Fibroblast of lung (primary cell): ENCODE data around the gene WDSUB1. TPM values are rescaled to one million over a fixed set of nuclear protein-coding genes. Genes with fewer than 3 reads are reported as not detected.

Experiments used
- DNase-seq, 2 donors: peaks; one replicate each; pipeline versions ENCODE4 v3.0.0 to v3.0.0-alpha.2; 2010; ENCODE audit warnings: low read depth in 2 of 2
- H2AFZ ChIP-seq: 2 replicates; pipeline ENCODE4 v1.5.1; 2012; ENCODE audit warnings: low read length, control low read depth, inconsistent platforms
- H3K27ac ChIP-seq: 2 replicates; pipeline ENCODE4 v1.5.1; 2011; ENCODE audit warnings: low read length, control low read depth; ENCODE audit not compliant: insufficient read depth
- H3K27me3 ChIP-seq: 2 replicates; pipeline ENCODE4 v1.5.1; 2011; ENCODE audit warnings: mild to moderate bottlenecking, low read length; ENCODE audit not compliant: control insufficient read depth, insufficient read depth
- H3K36me3 ChIP-seq: 2 replicates; pipeline ENCODE4 v1.5.1; 2011; ENCODE audit warnings: low read length; ENCODE audit not compliant: control insufficient read depth, insufficient read depth
- H3K4me1 ChIP-seq: 2 replicates; pipeline ENCODE4 v1.5.1; 2011; ENCODE audit warnings: low read length; ENCODE audit not compliant: control insufficient read depth, insufficient read depth; ENCODE audit errors: extremely low read depth
- H3K4me2 ChIP-seq: 2 replicates; pipeline ENCODE4 v1.5.1; 2011; ENCODE audit warnings: low read length, control low read depth; ENCODE audit not compliant: insufficient read depth; ENCODE audit errors: extremely low read depth
- H3K4me3 ChIP-seq, 4 experiments: fragments of 200-600 bp in 1 of 4; sonication (generic) in 1 of 4; replicated peaks in 1 of 4; 2 replicates each; pipeline ENCODE4 v1.5.1; 2011 to 2016; ENCODE audit warnings: low read length in 4 of 4, low read depth in 3 of 4, mild to moderate bottlenecking in 3 of 4, control low read depth in 2 of 4, inconsistent platforms in 1 of 4, mixed read lengths in 1 of 4; ENCODE audit not compliant: insufficient read depth in 1 of 4; ENCODE audit errors: control extremely low read depth in 1 of 4
- H3K79me2 ChIP-seq: 2 replicates; pipeline ENCODE4 v1.5.1; 2012; ENCODE audit warnings: mild to moderate bottlenecking, low read length, inconsistent platforms; ENCODE audit not compliant: control insufficient read depth, insufficient read depth
- H3K9ac ChIP-seq: 2 replicates; pipeline ENCODE4 v1.5.1; 2011; ENCODE audit warnings: mild to moderate bottlenecking, low read length, control low read depth; ENCODE audit not compliant: insufficient read depth
- H3K9me3 ChIP-seq: 2 replicates; pipeline ENCODE4 v1.5.1; 2012; ENCODE audit warnings: low read depth, low read length; ENCODE audit not compliant: control insufficient read depth, insufficient read depth
- H4K20me1 ChIP-seq: 2 replicates; pipeline ENCODE4 v1.5.1; 2011; ENCODE audit warnings: low read length; ENCODE audit not compliant: control insufficient read depth, insufficient read depth; ENCODE audit errors: extremely low read depth
- EZH2 ChIP-seq: IDR thresholded peaks from 2 replicates; pipeline ENCODE4 v1.5.1; 2012; ENCODE audit warnings: low read length, control low read depth, mild to moderate bottlenecking; ENCODE audit errors: missing control alignments
- polyA plus RNA-seq, 2 donors: library from polyadenylated mRNA; depleted of rRNA in 1 of 2; stranded (reverse) in 1 of 2; unstranded in 1 of 2; fragments of >200 nt; gene quantifications; 2 replicates each; pipeline ENCODE4 v1.2.1, GENCODE V29; 2011 to 2012; ENCODE audit warnings: missing spikeins in 1 of 2
- total RNA-seq: library from RNA; depleted of rRNA; stranded (reverse); fragments of >200 nt; gene quantifications from 2 replicates; pipeline ENCODE4 v1.2.1, GENCODE V29; 2014
- TF ChIP-seq, protein P1 (sequence below), 2 donors: IDR thresholded peaks in 1 of 2; conservative IDR thresholded peaks in 1 of 2; 1 replicate in 1 of 2; 2 replicates in 1 of 2; pipeline ENCODE4 v1.5.1; 2011 to 2012; ENCODE audit warnings: low read length in 2 of 2, control low read depth in 1 of 2, inconsistent platforms in 1 of 2, low read depth in 1 of 2, mild to moderate bottlenecking in 1 of 2

The WDSUB1 gene
- total and polyA plus RNA-seq, 2 donors (not counting 1 experiment from before 2014, with no cell fraction given), result 7.5 to 18.3 TPM

DNA sequence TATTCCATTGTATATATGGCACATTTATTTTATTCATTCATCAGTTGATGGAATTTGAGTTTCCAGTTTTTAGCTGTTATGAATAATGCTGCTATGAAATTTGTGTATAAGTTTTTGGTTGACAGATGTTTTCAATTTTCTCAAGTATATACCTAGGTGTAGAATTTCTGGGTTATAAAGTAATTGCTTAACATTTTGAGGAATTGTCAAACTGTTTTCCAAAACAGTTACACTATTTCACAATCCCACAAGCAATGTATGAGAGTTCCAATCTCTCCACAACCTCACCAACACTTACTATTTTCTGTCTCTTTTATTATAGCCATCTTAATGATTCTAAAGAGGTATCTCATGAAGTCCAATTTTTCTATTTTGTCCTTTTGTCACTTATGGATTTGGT, 12.5 kb upstream of the WDSUB1 start:
- no peak for TF ChIP-seq EZH2
- TF ChIP-seq, protein P1, sequence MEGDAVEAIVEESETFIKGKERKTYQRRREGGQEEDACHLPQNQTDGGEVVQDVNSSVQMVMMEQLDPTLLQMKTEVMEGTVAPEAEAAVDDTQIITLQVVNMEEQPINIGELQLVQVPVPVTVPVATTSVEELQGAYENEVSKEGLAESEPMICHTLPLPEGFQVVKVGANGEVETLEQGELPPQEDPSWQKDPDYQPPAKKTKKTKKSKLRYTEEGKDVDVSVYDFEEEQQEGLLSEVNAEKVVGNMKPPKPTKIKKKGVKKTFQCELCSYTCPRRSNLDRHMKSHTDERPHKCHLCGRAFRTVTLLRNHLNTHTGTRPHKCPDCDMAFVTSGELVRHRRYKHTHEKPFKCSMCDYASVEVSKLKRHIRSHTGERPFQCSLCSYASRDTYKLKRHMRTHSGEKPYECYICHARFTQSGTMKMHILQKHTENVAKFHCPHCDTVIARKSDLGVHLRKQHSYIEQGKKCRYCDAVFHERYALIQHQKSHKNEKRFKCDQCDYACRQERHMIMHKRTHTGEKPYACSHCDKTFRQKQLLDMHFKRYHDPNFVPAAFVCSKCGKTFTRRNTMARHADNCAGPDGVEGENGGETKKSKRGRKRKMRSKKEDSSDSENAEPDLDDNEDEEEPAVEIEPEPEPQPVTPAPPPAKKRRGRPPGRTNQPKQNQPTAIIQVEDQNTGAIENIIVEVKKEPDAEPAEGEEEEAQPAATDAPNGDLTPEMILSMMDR (conservative IDR thresholded peaks at IDR 0.05 in 1 of 2, IDR thresholded peaks at IDR 0.05 in 1 of 2; ENCODE audit: low read depth in 1 of 2, low read length in 2 of 2), result no peak
- H4K20me1 ChIP-seq, result no peaks in the 10 kb centered on the region
- no peak overlapping the region for H3K4me3 ChIP-seq
- H3K79me2 ChIP-seq, result no peaks in the 10 kb centered on the region
- no peaks in the 10 kb centered on the region for H3K4me1 ChIP-seq
- peak in 1 of 2 donors; percentile 15 for DNase-seq
- H3K9ac ChIP-seq, result no peak overlapping the region
- H3K9me3 ChIP-seq, result no peaks in the 10 kb centered on the region
- no peak overlapping the region for H3K27ac ChIP-seq
- no peak overlapping the region for H2AFZ ChIP-seq
- no peaks in the 10 kb centered on the region for H3K36me3 ChIP-seq
- H3K4me2 ChIP-seq, result no peak overlapping the region
- no peaks in the 10 kb centered on the region for H3K27me3 ChIP-seq

DNA sequence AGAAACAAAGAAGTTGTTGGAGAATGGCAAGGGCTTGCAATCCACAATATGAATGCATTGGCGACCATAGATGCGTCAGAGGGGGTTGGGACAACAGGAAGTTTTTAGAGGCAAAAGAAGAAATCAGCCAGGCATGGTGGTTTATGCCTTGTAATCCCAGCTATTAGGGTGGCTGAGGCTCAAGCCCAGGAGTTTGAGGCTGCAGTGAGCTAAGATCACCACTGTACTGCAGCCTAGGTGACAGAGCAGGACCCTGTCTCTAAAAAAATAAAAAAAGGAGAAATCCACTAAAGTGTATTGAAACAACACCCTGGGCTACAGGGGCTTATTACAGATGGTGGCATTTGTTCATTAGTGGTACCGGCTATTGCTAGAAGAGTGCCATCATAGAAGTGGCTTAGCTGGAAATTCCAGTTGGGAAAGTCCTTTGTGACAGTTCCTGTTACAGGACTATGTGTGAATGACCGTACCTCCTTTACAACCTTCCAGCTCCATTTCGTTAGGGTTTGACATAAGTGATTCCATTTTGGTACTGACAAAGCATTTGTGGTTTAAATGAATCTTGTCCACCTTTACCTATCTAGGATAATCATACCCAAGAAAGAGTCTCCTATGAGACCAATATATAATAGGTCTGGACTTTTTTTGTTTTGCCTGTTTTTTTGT, 10.7 kb upstream of the WDSUB1 start:
- Histone ChIP-seq H3K9me3 (no peaks in the 10 kb centered on the region), H3K4me1 (no peaks in the 10 kb centered on the region), H3K9ac (no peak overlapping the region), H4K20me1 (no peaks in the 10 kb centered on the region), H3K4me2 (no peak overlapping the region), H3K27me3 (no peaks in the 10 kb centered on the region), H3K27ac (no peak overlapping the region), H3K79me2 (no peaks in the 10 kb centered on the region), H3K4me3 (no peak overlapping the region), H2AFZ (no peak overlapping the region), H3K36me3 (no peaks in the 10 kb centered on the region)
- DNase-seq, result no peak
- no peak for TF ChIP-seq EZH2
- TF ChIP-seq, protein P1 (conservative IDR thresholded peaks at IDR 0.05 in 1 of 2, IDR thresholded peaks at IDR 0.05 in 1 of 2; ENCODE audit: low read depth in 1 of 2, low read length in 2 of 2), result no peak

DNA sequence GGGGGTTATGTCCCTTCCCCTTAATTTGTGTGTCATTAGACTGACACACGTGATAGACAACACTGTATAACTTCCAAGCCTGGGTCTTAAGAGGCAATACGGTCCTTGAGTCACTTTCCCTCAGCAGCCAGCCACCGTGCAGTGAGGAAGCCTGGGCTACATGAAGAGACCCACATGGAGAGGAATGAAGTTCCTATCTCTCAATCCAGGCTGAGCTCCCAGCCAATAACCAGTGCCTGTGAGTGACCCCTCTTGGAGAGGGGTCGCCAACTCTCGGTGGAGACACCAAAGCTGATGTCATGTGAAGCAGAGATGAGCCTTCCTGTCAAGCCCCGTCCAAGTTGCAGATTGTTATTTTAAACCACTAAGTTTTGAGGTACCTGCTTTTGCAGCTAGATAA, 5.7 kb upstream of the WDSUB1 start:
- no peak overlapping the region for H2AFZ ChIP-seq
- H3K9me3 ChIP-seq, result no peaks in the 10 kb centered on the region
- TF ChIP-seq EZH2, result no peak
- TF ChIP-seq, protein P1 (conservative IDR thresholded peaks at IDR 0.05 in 1 of 2, IDR thresholded peaks at IDR 0.05 in 1 of 2; ENCODE audit: low read depth in 1 of 2, low read length in 2 of 2), result no peak
- no peaks in the 10 kb centered on the region for H3K79me2 ChIP-seq
- peaks cover 5% of the 10 kb centered on the region for H3K4me1 ChIP-seq
- no peak overlapping the region for H3K4me3 ChIP-seq
- H3K9ac ChIP-seq, result no peak overlapping the region
- H3K36me3 ChIP-seq, result no peaks in the 10 kb centered on the region
- H4K20me1 ChIP-seq, result no peaks in the 10 kb centered on the region
- no peaks in the 10 kb centered on the region for H3K27me3 ChIP-seq
- no peak overlapping the region for H3K27ac ChIP-seq
- no peak for DNase-seq
- no peak overlapping the region for H3K4me2 ChIP-seq
